ENCODE data around the gene MBOAT1. TPM values are rescaled to one million over a fixed set of nuclear protein-coding genes. Genes with fewer than 3 reads are reported as not detected.

MBOAT1 gene
- total and polyA plus RNA-seq, 8 donors, result 2.7 to 21.3 (median 4.6) TPM

GRCh38 chr6:20070047-20070446 is 142.2 kb downstream of the MBOAT1 start:
- FAIRE-seq (no peak), ATAC-seq (no peak), DNase-seq (no peak)
- no peaks in the 10 kb centered on the region for H3K9me3 ChIP-seq
- WGBS, 2 donors, result 69 to 70% methylated on average over 3 of the region's 3 CpGs
- H3K27me3 ChIP-seq, result no peaks in the 10 kb centered on the region
- no peak overlapping the region for H3K27ac ChIP-seq
- no peak overlapping the region for H3K4me3 ChIP-seq
- intact Hi-C loops (cut with DNase I), result no loop called here
- TF ChIP-seq CTCF (IDR thresholded peaks at IDR 0.05), result no peak
- no peaks in the 10 kb centered on the region for H3K4me1 ChIP-seq
- H3K36me3 ChIP-seq, result no peaks in the 10 kb centered on the region

- no peak overlapping the region for H3K4me3 ChIP-seq
- no peak for ATAC-seq
- no peak overlapping the region for H3K27ac ChIP-seq
These were observed 143.2 kb downstream of the MBOAT1 start for GRCh38 chr6:20069021-20069522.

GRCh38 chr6:20068421-20068988 is 143.8 kb downstream of the MBOAT1 start:
- TF ChIP-seq CTCF (IDR thresholded peaks at IDR 0.05), result no peak
- intact Hi-C loops (cut with DNase I), result no loop called here
- H3K4me3 ChIP-seq, result no peak overlapping the region
- no peaks in the 10 kb centered on the region for H3K27me3 ChIP-seq
- H3K9me3 ChIP-seq, result no peaks in the 10 kb centered on the region
- no peak overlapping the region for H3K27ac ChIP-seq
- 72 to 78% methylated on average over 10 of the region's 10 CpGs for WGBS, 2 donors
- H3K4me1 ChIP-seq, result no peaks in the 10 kb centered on the region
- ATAC-seq (no peak), FAIRE-seq (no peak), DNase-seq (no peak)
- H3K36me3 ChIP-seq, result no peaks in the 10 kb centered on the region

More at GRCh38 chr6:20069021-20069522, 143.2 kb downstream of the MBOAT1 start:
- no peaks in the 10 kb centered on the region for H3K36me3 ChIP-seq
- no peak for DNase-seq
- WGBS, 2 donors, result 77% methylated on average over 12 of the region's 12 CpGs
- no peak for FAIRE-seq
- TF ChIP-seq CTCF (IDR thresholded peaks at IDR 0.05), result no peak
- no peaks in the 10 kb centered on the region for H3K27me3 ChIP-seq
- H3K4me1 ChIP-seq, result no peaks in the 10 kb centered on the region
- intact Hi-C loops (cut with DNase I), result no loop called here
- H3K9me3 ChIP-seq, result no peaks in the 10 kb centered on the region

- no peaks in the 10 kb centered on the region for H3K27me3 ChIP-seq
- no peak for ATAC-seq
- H3K36me3 ChIP-seq, result no peaks in the 10 kb centered on the region
- TF ChIP-seq CTCF (IDR thresholded peaks at IDR 0.05), result no peak
- H3K4me1 ChIP-seq, result no peaks in the 10 kb centered on the region
- no peaks in the 10 kb centered on the region for H3K9me3 ChIP-seq
- intact Hi-C loops (cut with DNase I), result no loop called here
- WGBS, 2 donors, result 65 to 81% methylated on average over 5 of the region's 5 CpGs
- no peak for FAIRE-seq
- H3K4me3 ChIP-seq, result no peak overlapping the region
- no peak overlapping the region for H3K27ac ChIP-seq
- no peak for DNase-seq
These were observed 150.3 kb downstream of the MBOAT1 start for GRCh38 chr6:20061952-20062351.

- no peak for TF ChIP-seq CTCF (IDR thresholded peaks at IDR 0.05)
- no peaks in the 10 kb centered on the region for H3K36me3 ChIP-seq
- H3K27me3 ChIP-seq, result no peaks in the 10 kb centered on the region
- no peaks in the 10 kb centered on the region for H3K9me3 ChIP-seq
- H3K4me3 ChIP-seq, result no peak overlapping the region
- H3K27ac ChIP-seq, result no peak overlapping the region
- no peak for DNase-seq
- intact Hi-C loops (cut with DNase I), result no loop called here
- H3K4me1 ChIP-seq, result no peaks in the 10 kb centered on the region
- FAIRE-seq, result no peak
- 81 to 82% methylated on average over 1 of the region's 1 CpG for WGBS, 2 donors
- ATAC-seq, result no peak
These were observed 152.0 kb downstream of the MBOAT1 start for GRCh38 chr6:20060252-20060651.
